H1 (cell line): ENCODE measurements around the gene WDR64. TPM values are rescaled to one million over a fixed set of nuclear protein-coding genes. Genes with fewer than 3 reads are reported as not detected.

Experiments used
- CTCF ChIA-PET: fragments of 300-600 bp; sonication (Branson Sonifier 250); formaldehyde crosslinking; loops from one replicate; lab custom pipeline; 2021; ENCODE audit not compliant: partially characterized antibody; lab: Charles Lee
- POLR2A ChIA-PET: fragments of 300-600 bp; sonication (Branson Sonifier 250); formaldehyde crosslinking; loops from one replicate; lab custom pipeline; 2021; ENCODE audit warnings: inconsistent platforms; ENCODE audit not compliant: partially characterized antibody; lab: Charles Lee
- DNase-seq, 2 experiments: peaks; one replicate each; pipeline versions ENCODE4 v3.0.0 to v3.0.0-alpha.2; 2010 to 2022; ENCODE audit warnings: low spot score in 2 of 2, low read depth in 1 of 2, mixed read lengths in 1 of 2
- FAIRE-seq: peaks from 2 replicates; lab custom pipeline; 2011; peaks lifted over from hg19 to GRCh38; lab: Jason Lieb, UNC
- H2AFZ ChIP-seq: 2 replicates; pipeline ENCODE4 v1.8.1; 2012; ENCODE audit warnings: low read length, inconsistent platforms
- H2AK5ac ChIP-seq: 2 replicates; pipeline ENCODE4 v1.6.1; 2013; ENCODE audit warnings: low read depth, low read length
- H2BK120ac ChIP-seq: replicated peaks from 2 replicates; pipeline ENCODE3; 2013; ENCODE audit warnings: low read depth, low read length, inconsistent platforms
- H2BK12ac ChIP-seq: 2 replicates; pipeline ENCODE4 v1.6.1; 2013; ENCODE audit warnings: low read depth, low read length
- H2BK15ac ChIP-seq: 2 replicates; pipeline ENCODE4 v1.6.1; 2013; ENCODE audit warnings: low read length
- H2BK20ac ChIP-seq: 2 replicates; pipeline ENCODE4 v1.6.1; 2013; ENCODE audit warnings: low read length
- H2BK5ac ChIP-seq: 2 replicates; pipeline ENCODE4 v1.6.1; 2013; ENCODE audit warnings: low read depth, low read length
- H3K14ac ChIP-seq: 2 replicates; pipeline ENCODE4 v1.6.1; 2013; ENCODE audit warnings: inconsistent platforms; ENCODE audit not compliant: insufficient read length
- H3K18ac ChIP-seq: 2 replicates; pipeline ENCODE4 v1.6.1; 2013; ENCODE audit warnings: low read length; ENCODE audit errors: extremely low read depth
- H3K23ac ChIP-seq: 2 replicates; pipeline ENCODE4 v1.6.1; 2013; ENCODE audit warnings: inconsistent platforms; ENCODE audit not compliant: insufficient read length
- H3K23me2 ChIP-seq: 2 replicates; pipeline ENCODE4 v1.6.1; 2013; ENCODE audit warnings: low read depth, low read length
- H3K27ac ChIP-seq: 2 replicates; pipeline ENCODE4 v1.6.1; 2011; ENCODE audit warnings: low read depth, low read length, inconsistent platforms
- H3K27me3 ChIP-seq, 4 experiments: replicated peaks in 1 of 4; 1 replicate in 1 of 4; 2 replicates in 3 of 4; pipeline versions ENCODE4 v1.6.1 to v1.8.1; 2011 to 2013; ENCODE audit warnings: low read length in 3 of 4, mild to moderate bottlenecking in 3 of 4, inconsistent platforms in 2 of 4, mixed read lengths in 2 of 4, moderate library complexity in 1 of 4; ENCODE audit not compliant: control insufficient read depth in 3 of 4, insufficient read depth in 3 of 4; ENCODE audit errors: extremely low read depth in 1 of 4
- H3K36me3 ChIP-seq, 4 experiments: 2 replicates each; pipeline versions ENCODE4 v1.6.1 to v1.8.1; 2011 to 2013; ENCODE audit warnings: mild to moderate bottlenecking in 4 of 4, low read length in 3 of 4, moderate library complexity in 2 of 4, control low read depth in 1 of 4, inconsistent platforms in 1 of 4; ENCODE audit not compliant: insufficient read depth in 4 of 4, control insufficient read depth in 2 of 4
- H3K4ac ChIP-seq: replicated peaks from 2 replicates; pipeline ENCODE3; 2013; ENCODE audit warnings: low read length, low read depth, mixed read lengths, inconsistent platforms; ENCODE audit not compliant: insufficient read length
- H3K4me1 ChIP-seq, 4 experiments: replicated peaks in 1 of 4; 1 replicate in 1 of 4; 2 replicates in 3 of 4; pipeline versions ENCODE4 v1.6.1 to v1.8.1; 2011 to 2013; ENCODE audit warnings: low read length in 3 of 4, inconsistent platforms in 2 of 4, mixed read lengths in 1 of 4; ENCODE audit not compliant: insufficient read depth in 4 of 4, control insufficient read depth in 3 of 4
- H3K4me2 ChIP-seq, 2 experiments: 2 replicates each; pipeline versions ENCODE4 v1.6.1 to v1.8.1; 2011 to 2013; ENCODE audit warnings: low read depth in 2 of 2, low read length in 2 of 2, control low read depth in 1 of 2, inconsistent platforms in 1 of 2, mild to moderate bottlenecking in 1 of 2; ENCODE audit not compliant: insufficient read depth in 1 of 2
- H3K4me3 ChIP-seq, 4 experiments: fragments of 200-600, 300-600 bp in 1 of 4; sonication (generic), shearing (Covaris generic), sonication (Bioruptor Twin) in 1 of 4; 2 replicates each; pipeline versions ENCODE4 v1.5.1 to v1.8.1; 2011 to 2016; ENCODE audit warnings: low read length in 4 of 4, low read depth in 3 of 4, control low read depth in 2 of 4, inconsistent platforms in 2 of 4, mild to moderate bottlenecking in 2 of 4, mixed read lengths in 1 of 4, moderate library complexity in 1 of 4; ENCODE audit not compliant: insufficient read depth in 2 of 4; ENCODE audit errors: extremely low read depth in 1 of 4
- H3K56ac ChIP-seq: replicated peaks from 2 replicates; pipeline ENCODE3; 2013; ENCODE audit warnings: low read depth, mild to moderate bottlenecking, mixed read lengths, low read length, inconsistent platforms; ENCODE audit not compliant: insufficient read length
- H3K79me1 ChIP-seq: 2 replicates; pipeline ENCODE4 v1.6.1; 2013; ENCODE audit warnings: low read depth, low read length, control low read depth
- H3K79me2 ChIP-seq, 2 experiments: 2 replicates each; pipeline versions ENCODE4 v1.6.1 to v1.8.1; 2012 to 2013; ENCODE audit warnings: low read length in 2 of 2, mild to moderate bottlenecking in 2 of 2, inconsistent platforms in 1 of 2; ENCODE audit not compliant: insufficient read depth in 2 of 2, control insufficient read depth in 1 of 2
- H3K9ac ChIP-seq, 4 experiments: replicated peaks in 1 of 4; 1 replicate in 1 of 4; 2 replicates in 3 of 4; pipeline versions ENCODE4 v1.6.1 to v1.8.1; 2011 to 2013; ENCODE audit warnings: low read depth in 3 of 4, low read length in 3 of 4, control low read depth in 2 of 4, mild to moderate bottlenecking in 2 of 4, moderate library complexity in 2 of 4, inconsistent platforms in 1 of 4; ENCODE audit errors: extremely low read depth in 1 of 4
- H3K9me3 ChIP-seq, 2 experiments: 2 replicates each; pipeline versions ENCODE4 v1.6.1 to v1.8.1; 2012 to 2013; ENCODE audit warnings: mild to moderate bottlenecking in 2 of 2, moderate library complexity in 2 of 2, control low read depth in 1 of 2, inconsistent platforms in 1 of 2, low read depth in 1 of 2, low read length in 1 of 2, mixed read lengths in 1 of 2; ENCODE audit not compliant: insufficient read depth in 2 of 2
- H4K20me1 ChIP-seq, 2 experiments: replicated peaks in 1 of 2; 2 replicates each; pipeline versions ENCODE3 to v1.8.1; 2011 to 2013; ENCODE audit warnings: inconsistent platforms in 2 of 2, low read length in 2 of 2, mild to moderate bottlenecking in 1 of 2; ENCODE audit not compliant: insufficient read depth in 2 of 2, control insufficient read depth in 1 of 2
- H4K5ac ChIP-seq: 2 replicates; pipeline ENCODE4 v1.6.1; 2013; ENCODE audit warnings: low read length, low read depth, mixed read lengths, inconsistent platforms; ENCODE audit not compliant: insufficient read length
- H4K8ac ChIP-seq: 2 replicates; pipeline ENCODE4 v1.8.0; 2013; ENCODE audit warnings: mild to moderate bottlenecking, moderate library complexity, low read length, inconsistent platforms; ENCODE audit not compliant: insufficient read depth; ENCODE audit errors: extremely low read depth
- H4K91ac ChIP-seq: replicated peaks from 2 replicates; pipeline ENCODE3; 2013; ENCODE audit warnings: low read length, mixed read lengths, inconsistent platforms; ENCODE audit not compliant: insufficient read length
- BACH1 ChIP-seq: IDR thresholded peaks from 2 replicates; pipeline ENCODE4 v1.6.1; 2012; ENCODE audit warnings: low read length, improper control_type of control experiment
- BRCA1 ChIP-seq: IDR thresholded peaks from 2 replicates; pipeline ENCODE4 v1.6.1; 2012; ENCODE audit warnings: low read depth, low read length, improper control_type of control experiment
- GABPA ChIP-seq: IDR thresholded peaks from 2 replicates; pipeline ENCODE4 v1.6.1; 2011; ENCODE audit warnings: mild to moderate bottlenecking, low read length, moderate library complexity, borderline replicate concordance; ENCODE audit not compliant: insufficient read depth
- HDAC2 ChIP-seq, 2 experiments: fragments of 300-600 bp in 1 of 2; sonication (generic) in 1 of 2; IDR thresholded peaks; 2 replicates each; pipeline ENCODE4 v1.6.1; 2011 to 2012; ENCODE audit warnings: low read depth in 2 of 2, low read length in 2 of 2, mild to moderate bottlenecking in 2 of 2, moderate library complexity in 2 of 2, borderline replicate concordance in 1 of 2, inconsistent platforms in 1 of 2
- HDAC6 ChIP-seq: IDR thresholded peaks from one replicate; pipeline ENCODE4 v1.7.1; 2012; ENCODE audit warnings: low read depth, mild to moderate bottlenecking, inconsistent platforms, low read length, moderate library complexity
- KDM4A ChIP-seq: IDR thresholded peaks from one replicate; pipeline ENCODE4 v1.7.1; 2012; ENCODE audit warnings: low read depth, mild to moderate bottlenecking, moderate library complexity, low read length, inconsistent platforms; ENCODE audit not compliant: severe bottlenecking
- NRF1 ChIP-seq: IDR thresholded peaks from 2 replicates; pipeline ENCODE4 v1.6.1; 2011; ENCODE audit warnings: mild to moderate bottlenecking, low read depth, low read length, improper control_type of control experiment
- SIX5 ChIP-seq: IDR thresholded peaks from 2 replicates; pipeline ENCODE4 v1.6.1; 2011; ENCODE audit warnings: mild to moderate bottlenecking, low read depth, low read length
- SRF ChIP-seq: IDR thresholded peaks from 2 replicates; pipeline ENCODE4 v1.6.1; 2011; ENCODE audit warnings: mild to moderate bottlenecking, low read depth, low read length, moderate library complexity
- TCF12 ChIP-seq: IDR thresholded peaks from 2 replicates; pipeline ENCODE4 v1.6.1; 2011; ENCODE audit warnings: low read depth, mild to moderate bottlenecking, low read length
- ZNF274 ChIP-seq: IDR thresholded peaks from 2 replicates; pipeline ENCODE4 v1.7.0; 2012; ENCODE audit warnings: low read length, borderline replicate concordance; ENCODE audit errors: extremely low read depth
- WGBS, 2 experiments: shearing (Covaris generic) in 1 of 2; methylation state at CpG; one replicate each; pipeline versions ENCODE4 v1.1.6 to v1.1.7; 2013 to 2015; ENCODE audit warnings: low lambda C conversion rate in 2 of 2, mixed read lengths in 2 of 2, inconsistent platforms in 1 of 2, low coverage in 1 of 2, missing lambda C conversion rate in 1 of 2; ENCODE audit not compliant: insufficient replicate concordance in 2 of 2, insufficient coverage in 1 of 2, insufficient read length in 1 of 2; ENCODE audit errors: extremely low coverage in 1 of 2, missing lambda C conversion rate in 1 of 2; 5-methylcytosine and 5-hydroxymethylcytosine counted together
- polyA plus RNA-seq, 7 experiments: library from polyadenylated mRNA; depleted of rRNA in 3 of 7; stranded (reverse) in 5 of 7; unstranded in 2 of 7; fragments of >200 nt in 5 of 7; fragments of 200-250 nt in 2 of 7; gene quantifications; 1 replicate in 5 of 7; 2 replicates in 1 of 7; 4 replicates in 1 of 7; pipeline versions ENCODE4 v1.2.1 to v1.2.3, GENCODE V29; 2011 to 2013; ENCODE audit warnings: missing spikeins in 2 of 7, mixed read lengths in 2 of 7
- total RNA-seq: library from RNA; stranded (reverse); fragmentation: NEBNext Ultra II Directional; extraction: Animal tissue kit (Norgen Biotek cat#: 25700); gene quantifications from 2 replicates; pipeline ENCODE4 v1.2.1, GENCODE V29; 2021
- TF ChIP-seq, protein P1 (sequence below), 3 experiments: IDR thresholded peaks; 1 replicate in 2 of 3; 2 replicates in 1 of 3; pipeline versions ENCODE4 v1.5.1 to v1.6.1; 2011; ENCODE audit warnings: low read length in 3 of 3, mild to moderate bottlenecking in 3 of 3, inconsistent platforms in 2 of 3, low read depth in 1 of 3, moderate library complexity in 1 of 3; ENCODE audit not compliant: insufficient read depth in 1 of 3; ENCODE audit errors: control extremely low read depth in 1 of 3

WDR64 gene
- total and polyA plus RNA-seq, 2 of the 8 experiments (the other 6 are each of a cell fraction or from before 2014, with no cell fraction given): 0.02 TPM; not detected in 1

DNA sequence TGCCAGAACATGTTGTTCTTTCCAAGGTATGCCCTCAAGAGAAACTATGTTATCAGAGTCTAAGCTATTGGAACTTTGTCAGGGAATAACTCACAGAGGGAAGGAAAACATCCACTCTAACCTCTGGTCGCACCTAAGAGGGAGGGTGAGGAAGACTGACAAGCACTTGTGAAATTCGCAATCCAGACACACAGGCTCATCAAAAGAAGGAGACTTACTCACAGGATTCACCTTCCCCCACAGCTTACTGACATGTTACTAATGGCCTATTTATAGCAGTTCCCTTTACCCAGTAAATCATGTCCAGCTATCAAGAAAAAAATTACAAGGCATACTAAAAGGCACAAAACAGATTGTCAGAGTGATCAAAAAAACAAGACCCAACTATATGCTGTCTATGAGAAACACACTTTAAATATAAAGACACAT is 36.9 kb downstream of the WDR64 start:
- Histone ChIP-seq H2BK120ac (no peak overlapping the region), H4K20me1 (no peaks in the 10 kb centered on the region), H2BK12ac (no peak overlapping the region), H3K9ac (no peak overlapping the region), H3K9me3 (no peaks in the 10 kb centered on the region), H3K23ac (no peak overlapping the region), H2BK15ac (no peak overlapping the region), H3K36me3 (no peaks in the 10 kb centered on the region), H3K23me2 (no peaks in the 10 kb centered on the region), H3K4me1 (no peaks in the 10 kb centered on the region), H4K5ac (no peak overlapping the region), H2AFZ (peak overlapping the region; percentile 98), H3K18ac (no peak overlapping the region), H3K4me2 (no peak overlapping the region), H3K4ac (no peak overlapping the region), H3K27me3 (no peaks in the 10 kb centered on the region), H2AK5ac (no peak overlapping the region), H3K56ac (no peak overlapping the region), H3K79me2 (no peaks in the 10 kb centered on the region), H2BK5ac (no peak overlapping the region), H3K27ac (no peak overlapping the region), H3K14ac (no peak overlapping the region), H4K91ac (no peak overlapping the region), H3K79me1 (no peaks in the 10 kb centered on the region), H2BK20ac (no peak overlapping the region), H3K4me3 (no peak overlapping the region), H4K8ac (no peak overlapping the region)
- FAIRE-seq (no peak), DNase-seq (no peak)
- ChIA-PET CTCF (interaction anchor here (0.6 kb wide), 1 partner anchor 70 kb away, joined by 3 read pairs; no protein-coding TSS in a partner anchor), POLR2A (no interaction called here)
- 88% methylated on average over 2 of the region's 2 CpGs; no CpG with 5 or more reads in 1 of the 2 experiments for WGBS, 2 experiments
- TF ChIP-seq KDM4A (no peak), GABPA (no peak), SRF (no peak), NRF1 (no peak), TCF12 (no peak), BACH1 (no peak), HDAC2 (IDR thresholded peaks at IDR 0.05; ENCODE audit: borderline replicate concordance in 1 of 2, low read depth in 2 of 2, low read length in 2 of 2) (no peak), SIX5 (no peak), BRCA1 (no peak), ZNF274 (no peak), HDAC6 (no peak)
- TF ChIP-seq, protein P1, sequence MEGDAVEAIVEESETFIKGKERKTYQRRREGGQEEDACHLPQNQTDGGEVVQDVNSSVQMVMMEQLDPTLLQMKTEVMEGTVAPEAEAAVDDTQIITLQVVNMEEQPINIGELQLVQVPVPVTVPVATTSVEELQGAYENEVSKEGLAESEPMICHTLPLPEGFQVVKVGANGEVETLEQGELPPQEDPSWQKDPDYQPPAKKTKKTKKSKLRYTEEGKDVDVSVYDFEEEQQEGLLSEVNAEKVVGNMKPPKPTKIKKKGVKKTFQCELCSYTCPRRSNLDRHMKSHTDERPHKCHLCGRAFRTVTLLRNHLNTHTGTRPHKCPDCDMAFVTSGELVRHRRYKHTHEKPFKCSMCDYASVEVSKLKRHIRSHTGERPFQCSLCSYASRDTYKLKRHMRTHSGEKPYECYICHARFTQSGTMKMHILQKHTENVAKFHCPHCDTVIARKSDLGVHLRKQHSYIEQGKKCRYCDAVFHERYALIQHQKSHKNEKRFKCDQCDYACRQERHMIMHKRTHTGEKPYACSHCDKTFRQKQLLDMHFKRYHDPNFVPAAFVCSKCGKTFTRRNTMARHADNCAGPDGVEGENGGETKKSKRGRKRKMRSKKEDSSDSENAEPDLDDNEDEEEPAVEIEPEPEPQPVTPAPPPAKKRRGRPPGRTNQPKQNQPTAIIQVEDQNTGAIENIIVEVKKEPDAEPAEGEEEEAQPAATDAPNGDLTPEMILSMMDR (IDR thresholded peaks at IDR 0.05; ENCODE audit: control extremely low read depth in 1 of 3, insufficient read depth in 1 of 3, low read depth in 1 of 3, low read length in 3 of 3): no peak
